ENCODE results near the gene CUBN. TPM values are rescaled to one million over a fixed set of nuclear protein-coding genes. Genes with fewer than 3 reads are reported as not detected.

The CUBN gene
- total RNA-seq (2016; rRNA removed; fragmentation: Illumina TruSeq; extraction: Trizol) (0.08 and 0.27 TPM in 2 replicates), polyA plus RNA-seq (2011; rRNA removed) (0.17 and 0.32 TPM in 2 replicates), polyA minus RNA-seq (2011; rRNA and poly(A)+ RNA removed; ENCODE audit: low replicate concordance) (0.07 and 0.24 TPM in 2 replicates), Bru-seq, nascent RNA (percentile 20 among the genes with signal in this experiment), BruChase-seq, experiment 1, labeled RNA remaining after a 6-hour chase (percentile 16 among the genes with signal in this experiment), BruChase-seq, experiment 2, labeled RNA remaining after a 2-hour chase (percentile 24 among the genes with signal in this experiment)
- 0.10 TPM in 1 of 2 replicates, not detected in the other for total RNA-seq (2016; cell fraction: cytosol; rRNA removed; fragmentation: Illumina TruSeq; extraction: Trizol; ENCODE audit: low read depth)
- total RNA-seq (2016; cell fraction: insoluble cytoplasmic fraction; rRNA removed; fragmentation: Illumina TruSeq; extraction: Trizol): 0.06 and 0.35 TPM in 2 replicates
- total RNA-seq (2016; cell fraction: membrane; rRNA removed; fragmentation: Illumina TruSeq; extraction: Trizol): 0.12 and 0.21 TPM in 2 replicates
- 0.50 and 0.56 TPM in 2 replicates for total RNA-seq (2016; cell fraction: nucleus; rRNA removed; fragmentation: Illumina TruSeq; extraction: Trizol)
- 0.05 and 0.06 TPM in 2 replicates for polyA plus RNA-seq (2011; cell fraction: cytosol; rRNA removed)
- polyA plus RNA-seq (2011; cell fraction: nucleus; rRNA removed): 0.24 and 0.43 TPM in 2 replicates
- polyA plus RNA-seq (2012): 0.01 and 0.03 TPM in 2 replicates
- 0.05 TPM in 1 of 2 replicates, not detected in the other for polyA plus RNA-seq (2016; cell fraction: cytosol; fragmentation: Illumina TruSeq; extraction: Trizol; ENCODE audit: low read depth)
- polyA plus RNA-seq (2016; cell fraction: insoluble cytoplasmic fraction; fragmentation: Illumina TruSeq; extraction: Trizol; ENCODE audit: low read depth): 0.02 TPM in 1 of 2 replicates, not detected in the other
- polyA plus RNA-seq (2016; cell fraction: membrane; fragmentation: Illumina TruSeq; extraction: Trizol; ENCODE audit: low read depth): not detected in 2 replicates
- 0.48 and 0.52 TPM in 2 replicates for polyA plus RNA-seq (2016; cell fraction: nucleus; fragmentation: Illumina TruSeq; extraction: Trizol; ENCODE audit: insufficient read depth, low read depth)
- 0.10 TPM in 1 of 2 replicates, not detected in the other for polyA minus RNA-seq (2011; cell fraction: cytosol; rRNA and poly(A)+ RNA removed)
- polyA minus RNA-seq (2011; cell fraction: nucleus; rRNA and poly(A)+ RNA removed): 1.1 and 1.7 TPM in 2 replicates
- long read RNA-seq, experiment 1: 0 reads
- long read RNA-seq, experiment 2: 0 reads

GRCh38 chr10:17129741-17130140 lies at the start of gene CUBN:
TSS of gene CUBN (minus strand) at chr10:17129811. CDS start at chr10:17129765, 46 bp downstream.
- H3K4me1 ChIP-seq (ENCODE audit: insufficient read depth, low read length): peaks cover 10% of the 10 kb centered on the region
- H4K20me1 ChIP-seq (ENCODE audit: insufficient read depth, low read length): no peaks in the 10 kb centered on the region
- no peaks in the 10 kb centered on the region for H3K79me2 ChIP-seq (ENCODE audit: insufficient read depth, low read length)
- no peak within 1 kb of the TSS for H3K27ac ChIP-seq (ENCODE audit: extremely low read length, insufficient read depth, low read length)
- in situ Hi-C loops (cut with HindIII; ENCODE audit: extremely low pct_ligation_motif_present, low pct_unique_long_range_greater_than_20kb): no loop called here
- ATAC-seq: no peak
- CTCF ChIA-PET (ENCODE audit: low intra/inter-chr PET ratio, low total read pairs): no interaction called here
- H3K36me3 ChIP-seq (replicated peaks in 1 of 2; ENCODE audit: control insufficient read depth in 1 of 2, insufficient read depth in 2 of 2, low read length in 2 of 2): no peaks in the 10 kb centered on the region
- no peak within 1 kb of the TSS for H3K4me3 ChIP-seq (replicated peaks in 1 of 3; ENCODE audit: insufficient read depth in 1 of 3, low read depth in 2 of 3, low read length in 3 of 3)
- no peak within 1 kb of the TSS for H3K9ac ChIP-seq (ENCODE audit: insufficient read depth, low read depth, low read length)
- no TSS peak for BruUV-seq (replicated peaks)
- no peak for FAIRE-seq
- no peak within 1 kb of the TSS for H2AFZ ChIP-seq (ENCODE audit: low read length)
- H3K4me2 ChIP-seq (ENCODE audit: low read depth, low read length): no peak within 1 kb of the TSS
- intact Hi-C loops (cut with micrococcal nuclease; ENCODE audit: unreplicated experiment): no loop called here
- POLR2A ChIA-PET: no interaction called here
- WGBS (ENCODE audit: low lambda C conversion rate): 8% methylated on average over 1 of the region's 1 CpG
- no peaks in the 10 kb centered on the region for H3K27me3 ChIP-seq (ENCODE audit: control insufficient read depth in 1 of 2, insufficient read depth in 2 of 2, low read length in 2 of 2)
- no peak for DNase-seq (ENCODE audit: low spot score)
- H3K9me3 ChIP-seq (ENCODE audit: low read length): no peaks in the 10 kb centered on the region
- no peak for TF ChIP-seq BCLAF1 (IDR thresholded peaks at IDR 0.05)
- no peak for TF ChIP-seq ZNF788 (CRISPR knock-in tag; IDR thresholded peaks at IDR 0.05; ENCODE audit: borderline replicate concordance)
- TF ChIP-seq, protein P1, sequence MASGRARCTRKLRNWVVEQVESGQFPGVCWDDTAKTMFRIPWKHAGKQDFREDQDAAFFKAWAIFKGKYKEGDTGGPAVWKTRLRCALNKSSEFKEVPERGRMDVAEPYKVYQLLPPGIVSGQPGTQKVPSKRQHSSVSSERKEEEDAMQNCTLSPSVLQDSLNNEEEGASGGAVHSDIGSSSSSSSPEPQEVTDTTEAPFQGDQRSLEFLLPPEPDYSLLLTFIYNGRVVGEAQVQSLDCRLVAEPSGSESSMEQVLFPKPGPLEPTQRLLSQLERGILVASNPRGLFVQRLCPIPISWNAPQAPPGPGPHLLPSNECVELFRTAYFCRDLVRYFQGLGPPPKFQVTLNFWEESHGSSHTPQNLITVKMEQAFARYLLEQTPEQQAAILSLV (CRISPR knock-in tag; IDR thresholded peaks at IDR 0.05; ENCODE audit: borderline replicate concordance): no peak
- no peak for TF ChIP-seq ZSCAN31 (CRISPR knock-in tag; IDR thresholded peaks at IDR 0.05; ENCODE audit: low read depth)
- TF ChIP-seq WIZ (CRISPR knock-in tag; IDR thresholded peaks at IDR 0.05): no peak
- TF ChIP-seq ZNF576 (CRISPR knock-in tag; IDR thresholded peaks at IDR 0.05): no peak
- TF ChIP-seq ZFP37 (CRISPR knock-in tag; IDR thresholded peaks at IDR 0.05; ENCODE audit: borderline replicate concordance): no peak
- TF ChIP-seq ZSCAN12 (CRISPR knock-in tag; IDR thresholded peaks at IDR 0.05): no peak
- no peak for TF ChIP-seq TFDP1 (CRISPR knock-in tag; IDR thresholded peaks at IDR 0.05; ENCODE audit: borderline replicate concordance)
- no peak for TF ChIP-seq ATF7 (IDR thresholded peaks at IDR 0.05)
- TF ChIP-seq ATF7 (CRISPR knock-in tag; IDR thresholded peaks at IDR 0.05): no peak
- TF ChIP-seq PRPF4 (IDR thresholded peaks at IDR 0.05; ENCODE audit: low read depth, low read length, poor library complexity, severe bottlenecking): no peak
- no peak for TF ChIP-seq CENPT (CRISPR knock-in tag; IDR thresholded peaks at IDR 0.05; ENCODE audit: low read depth)
- no peak for TF ChIP-seq ZNF33A (CRISPR knock-in tag; IDR thresholded peaks at IDR 0.05; ENCODE audit: borderline replicate concordance)
- TF ChIP-seq ELF4 (CRISPR knock-in tag; IDR thresholded peaks at IDR 0.05; ENCODE audit: borderline replicate concordance): no peak
- no peak for TF ChIP-seq ZNF224 (CRISPR knock-in tag; IDR thresholded peaks at IDR 0.05)
